GM12892 (cell line): ENCODE measurements around the gene CFAP299.

Source experiments
- DNase-seq: peaks from one replicate; pipeline ENCODE4 v3.0.0; 2011; ENCODE audit not compliant: insufficient read length
- FAIRE-seq: peaks from 2 replicates; lab custom pipeline; 2011; peaks lifted over from hg19 to GRCh38; lab: Jason Lieb, UNC
- POLR2A ChIP-seq: IDR thresholded peaks from 2 replicates; pipeline ENCODE4 v1.6.1; 2011; ENCODE audit warnings: low read depth, low read length, control low read depth
- POLR2AphosphoS5 ChIP-seq: IDR thresholded peaks from 2 replicates; pipeline ENCODE4 v1.6.1; 2011; ENCODE audit warnings: low read depth, low read length, control low read depth
- TAF1 ChIP-seq: IDR thresholded peaks from 2 replicates; pipeline ENCODE4 v1.6.1; 2011; ENCODE audit warnings: low read depth, mild to moderate bottlenecking, control low read depth, low read length, borderline replicate concordance

The CFAP299 gene

GRCh38 chr4:80407246-80407645 lies 71.7 kb downstream of the CFAP299 start:
- no peak for DNase-seq
- FAIRE-seq = no peak
- TF ChIP-seq TAF1 = no peak
- TF ChIP-seq POLR2AphosphoS5 = no peak
- TF ChIP-seq POLR2A = no peak

GRCh38 chr4:80409809-80410208 lies 74.3 kb downstream of the CFAP299 start:
- no peak for FAIRE-seq
- no peak for TF ChIP-seq TAF1
- TF ChIP-seq POLR2AphosphoS5 = no peak
- TF ChIP-seq POLR2A = no peak
- no peak for DNase-seq

- FAIRE-seq = no peak
- TF ChIP-seq POLR2A (no peak), TAF1 (no peak), POLR2AphosphoS5 (no peak)
- no peak for DNase-seq
Observed at GRCh38 chr4:80412322-80412721, 76.8 kb downstream of the CFAP299 start.

GRCh38 chr4:80413086-80413485 lies 77.6 kb downstream of the CFAP299 start:
- FAIRE-seq (no peak), DNase-seq (no peak)
- TF ChIP-seq POLR2AphosphoS5 (no peak), POLR2A (no peak), TAF1 (no peak)

GRCh38 chr4:80417019-80417418 lies 81.5 kb downstream of the CFAP299 start:
- FAIRE-seq = no peak
- DNase-seq = no peak
- no peak for TF ChIP-seq POLR2AphosphoS5
- TF ChIP-seq POLR2A = no peak
- no peak for TF ChIP-seq TAF1

- DNase-seq (no peak), FAIRE-seq (peak; percentile 44)
- TF ChIP-seq POLR2A (no peak), POLR2AphosphoS5 (no peak), TAF1 (no peak)
Observed at GRCh38 chr4:80419946-80420345, 84.4 kb downstream of the CFAP299 start.

- DNase-seq = no peak
- TF ChIP-seq POLR2AphosphoS5 = no peak
- no peak for TF ChIP-seq TAF1
- no peak for TF ChIP-seq POLR2A
- FAIRE-seq = no peak
Observed at GRCh38 chr4:80420638-80421037, 85.1 kb downstream of the CFAP299 start.

- DNase-seq (no peak), FAIRE-seq (no peak)
Observed at GRCh38 chr4:80422727-80423404, 87.3 kb downstream of the CFAP299 start.

GRCh38 chr4:80423553-80424224 lies 88.2 kb downstream of the CFAP299 start:
- TF ChIP-seq POLR2A = no peak
- no peak for TF ChIP-seq TAF1
- no peak for TF ChIP-seq POLR2AphosphoS5
- no peak for FAIRE-seq

More at GRCh38 chr4:80422727-80423404, 87.3 kb downstream of the CFAP299 start:
- TF ChIP-seq TAF1 (no peak), POLR2AphosphoS5 (no peak), POLR2A (no peak)

GRCh38 chr4:80424225-80424581 lies 88.7 kb downstream of the CFAP299 start:
- DNase-seq = no peak
- FAIRE-seq = no peak
- TF ChIP-seq TAF1 = no peak
- TF ChIP-seq POLR2AphosphoS5 = no peak
- TF ChIP-seq POLR2A = no peak

More at GRCh38 chr4:80423553-80424224, 88.2 kb downstream of the CFAP299 start:
- DNase-seq = no peak

- FAIRE-seq (no peak), DNase-seq (no peak)
- TF ChIP-seq POLR2AphosphoS5 (no peak), TAF1 (no peak), POLR2A (no peak)
Observed at GRCh38 chr4:80425124-80426100, 89.9 kb downstream of the CFAP299 start.

- FAIRE-seq (no peak), DNase-seq (no peak)
- TF ChIP-seq TAF1 (no peak), POLR2A (no peak), POLR2AphosphoS5 (no peak)
Observed at GRCh38 chr4:80431203-80431965, 95.9 kb downstream of the CFAP299 start.
